ENCODE data around the gene MEIOC. TPM values are rescaled to one million over a fixed set of nuclear protein-coding genes. Genes with fewer than 3 reads are reported as not detected.

MEIOC gene
- total RNA-seq, 4 donors from 2014 or later: 0.13 TPM; not detected in 3

DNA sequence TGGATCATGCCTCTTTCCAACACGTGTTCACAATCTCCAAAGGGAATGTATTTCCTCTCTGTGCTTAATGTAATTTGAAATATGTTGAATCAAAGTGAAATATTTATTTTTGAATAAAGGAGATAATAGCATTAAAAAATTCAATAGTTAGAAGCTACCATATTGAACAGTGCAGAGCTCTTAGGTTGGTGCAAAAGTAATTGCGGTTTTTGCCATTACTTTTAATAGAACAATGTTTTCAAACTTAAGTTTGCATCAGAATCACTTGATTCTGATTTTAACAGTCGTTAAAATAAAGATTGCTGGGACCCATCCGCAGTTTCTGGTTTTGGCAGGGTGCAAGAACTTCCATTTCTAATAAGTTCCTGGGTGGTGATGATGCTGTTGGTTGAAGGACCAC is 10.0 kb upstream of the MEIOC start:
- Histone ChIP-seq H3K4me3 (no peak overlapping the region), H3K27me3 (peaks cover 0 to 32% (median 0%) of the 10 kb centered on the region in 4 donors), H3K4me1 (peaks cover 0 to 4% (median 0%) of the 10 kb centered on the region in 4 donors), H3K36me3 (no peaks in the 10 kb centered on the region), H3K9me3 (no peaks in the 10 kb centered on the region), H3K27ac (replicated peaks in 1 of 4) (no peak overlapping the region)
- no peak for DNase-seq (ENCODE audit: extremely low spot score)
- intact Hi-C loops (cut with DNase I): no loop called here
- TF ChIP-seq EP300 (IDR thresholded peaks at IDR 0.05) (no peak), POLR2A (IDR thresholded peaks at IDR 0.05; ENCODE audit: low read depth) (no peak), CTCF (IDR thresholded peaks at IDR 0.05) (no peak), POLR2AphosphoS5 (IDR thresholded peaks at IDR 0.05) (no peak)
- WGBS: 87% methylated on average over 4 of the region's 4 CpGs

DNA sequence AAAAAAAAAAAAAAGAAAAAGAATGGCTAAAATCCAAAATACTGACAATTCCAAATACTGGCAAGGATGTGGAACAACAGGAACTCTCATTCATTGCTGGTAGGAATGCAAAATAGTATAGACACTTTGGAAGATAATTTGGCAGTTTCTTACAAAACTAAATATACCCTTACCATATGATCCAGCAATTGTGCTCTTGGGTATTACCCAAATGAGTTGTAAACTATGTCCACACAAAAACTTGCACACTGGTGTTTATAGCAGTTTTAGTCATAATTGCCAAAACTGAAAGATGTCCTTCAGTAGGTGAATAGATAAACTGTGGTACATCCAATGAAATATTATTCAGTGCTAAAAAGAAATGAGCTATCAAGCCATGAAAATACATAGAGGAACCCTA is 8.5 kb upstream of the MEIOC start:
- no peak overlapping the region for H3K4me3 ChIP-seq
- no peak overlapping the region for H3K27ac ChIP-seq (replicated peaks in 1 of 4)
- H3K9me3 ChIP-seq: no peaks in the 10 kb centered on the region
- no peak for DNase-seq (ENCODE audit: extremely low spot score)
- H3K36me3 ChIP-seq: no peaks in the 10 kb centered on the region
- H3K27me3 ChIP-seq: peaks cover 0 to 42% (median 0%) of the 10 kb centered on the region in 4 donors
- intact Hi-C loops (cut with DNase I): no loop called here
- no peak for TF ChIP-seq CTCF (IDR thresholded peaks at IDR 0.05)
- no peak for TF ChIP-seq EP300 (IDR thresholded peaks at IDR 0.05)
- no peak for TF ChIP-seq POLR2A (IDR thresholded peaks at IDR 0.05; ENCODE audit: low read depth)
- TF ChIP-seq POLR2AphosphoS5 (IDR thresholded peaks at IDR 0.05): no peak
- peaks cover 0 to 4% (median 0%) of the 10 kb centered on the region in 4 donors for H3K4me1 ChIP-seq

GRCh38 chr17:44648963-44649362 is 7.3 kb upstream of the MEIOC start:
- peaks cover 0 to 54% (median 0%) of the 10 kb centered on the region in 4 donors for H3K27me3 ChIP-seq
- intact Hi-C loops (cut with DNase I): no loop called here
- TF ChIP-seq POLR2AphosphoS5 (IDR thresholded peaks at IDR 0.05): no peak
- TF ChIP-seq POLR2A (IDR thresholded peaks at IDR 0.05; ENCODE audit: low read depth): no peak
- TF ChIP-seq CTCF (IDR thresholded peaks at IDR 0.05): no peak
- no peak for TF ChIP-seq EP300 (IDR thresholded peaks at IDR 0.05)
- H3K9me3 ChIP-seq: no peaks in the 10 kb centered on the region
- H3K27ac ChIP-seq (replicated peaks in 1 of 4): no peak overlapping the region
- DNase-seq (ENCODE audit: extremely low spot score): no peak
- no peak overlapping the region for H3K4me3 ChIP-seq
- H3K4me1 ChIP-seq: no peaks in the 10 kb centered on the region
- 60% methylated on average over 2 of the region's 2 CpGs for WGBS
- no peaks in the 10 kb centered on the region for H3K36me3 ChIP-seq

GRCh38 chr17:44651228-44651627 is 5.0 kb upstream of the MEIOC start:
- no peak for TF ChIP-seq POLR2AphosphoS5 (IDR thresholded peaks at IDR 0.05)
- TF ChIP-seq POLR2A (IDR thresholded peaks at IDR 0.05; ENCODE audit: low read depth): no peak
- TF ChIP-seq CTCF (IDR thresholded peaks at IDR 0.05): no peak
- no peak for TF ChIP-seq EP300 (IDR thresholded peaks at IDR 0.05)
- Histone ChIP-seq H3K4me1 (peaks cover 0 to 5% (median 4%) of the 10 kb centered on the region in 4 donors), H3K36me3 (no peaks in the 10 kb centered on the region), H3K4me3 (no peak overlapping the region), H3K9me3 (peaks cover 0 to 6% (median 2%) of the 10 kb centered on the region in 4 donors), H3K27ac (replicated peaks in 1 of 4) (no peak overlapping the region), H3K27me3 (peaks cover under 1 to 68% (median 12%) of the 10 kb centered on the region in 4 donors)
- intact Hi-C loops (cut with DNase I): no loop called here
- DNase-seq (ENCODE audit: extremely low spot score): no peak
- WGBS: 84% methylated on average over 5 of the region's 5 CpGs

DNA sequence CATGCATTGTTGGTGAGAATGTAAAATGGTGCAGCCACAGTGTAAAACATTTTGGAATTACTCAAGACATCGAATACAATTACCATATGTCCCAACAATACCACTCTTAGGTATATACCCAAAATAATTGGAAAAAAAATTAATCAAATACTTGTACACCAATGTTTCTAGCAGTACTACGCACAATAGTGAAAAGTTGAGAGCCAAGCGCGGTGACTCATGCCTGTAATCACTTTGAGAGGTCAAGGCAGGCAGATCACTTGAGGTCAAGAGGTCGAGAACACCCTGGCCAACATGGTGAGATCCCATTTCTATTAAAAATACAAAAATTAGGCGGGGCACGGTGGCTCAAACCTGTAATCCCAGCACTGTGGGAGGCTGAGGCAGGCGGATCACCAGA is 3.5 kb upstream of the MEIOC start:
- Histone ChIP-seq H3K4me1 (peaks cover 0 to 14% (median 13%) of the 10 kb centered on the region in 4 donors), H3K36me3 (no peaks in the 10 kb centered on the region), H3K9me3 (peaks cover 0 to 9% (median 3%) of the 10 kb centered on the region in 4 donors), H3K4me3 (no peak overlapping the region), H3K27me3 (peaks cover 9 to 74% (median 27%) of the 10 kb centered on the region in 4 donors), H3K27ac (replicated peaks in 1 of 4) (no peak overlapping the region)
- no peak for TF ChIP-seq POLR2A (IDR thresholded peaks at IDR 0.05; ENCODE audit: low read depth)
- no peak for TF ChIP-seq CTCF (IDR thresholded peaks at IDR 0.05)
- DNase-seq (ENCODE audit: extremely low spot score): no peak
- WGBS: 93% methylated on average over 8 of the region's 8 CpGs
- intact Hi-C loops (cut with DNase I): no loop called here

Data from esophagus muscularis mucosa (tissue), 4 donors.